ENCODE data around the gene RPN1.

The RPN1 gene

GRCh38 chr3:128625409-128625945 lies 25.1 kb downstream of the RPN1 start:
- no peak for DNase-seq (ENCODE audit: low read depth)
- no peak overlapping the region for H3K4me3 ChIP-seq (ENCODE audit: low read depth, low read length)
- TF ChIP-seq, protein P1, sequence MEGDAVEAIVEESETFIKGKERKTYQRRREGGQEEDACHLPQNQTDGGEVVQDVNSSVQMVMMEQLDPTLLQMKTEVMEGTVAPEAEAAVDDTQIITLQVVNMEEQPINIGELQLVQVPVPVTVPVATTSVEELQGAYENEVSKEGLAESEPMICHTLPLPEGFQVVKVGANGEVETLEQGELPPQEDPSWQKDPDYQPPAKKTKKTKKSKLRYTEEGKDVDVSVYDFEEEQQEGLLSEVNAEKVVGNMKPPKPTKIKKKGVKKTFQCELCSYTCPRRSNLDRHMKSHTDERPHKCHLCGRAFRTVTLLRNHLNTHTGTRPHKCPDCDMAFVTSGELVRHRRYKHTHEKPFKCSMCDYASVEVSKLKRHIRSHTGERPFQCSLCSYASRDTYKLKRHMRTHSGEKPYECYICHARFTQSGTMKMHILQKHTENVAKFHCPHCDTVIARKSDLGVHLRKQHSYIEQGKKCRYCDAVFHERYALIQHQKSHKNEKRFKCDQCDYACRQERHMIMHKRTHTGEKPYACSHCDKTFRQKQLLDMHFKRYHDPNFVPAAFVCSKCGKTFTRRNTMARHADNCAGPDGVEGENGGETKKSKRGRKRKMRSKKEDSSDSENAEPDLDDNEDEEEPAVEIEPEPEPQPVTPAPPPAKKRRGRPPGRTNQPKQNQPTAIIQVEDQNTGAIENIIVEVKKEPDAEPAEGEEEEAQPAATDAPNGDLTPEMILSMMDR (IDR thresholded peaks at IDR 0.05; ENCODE audit: low read depth, low read length, missing control alignments) = no peak
- in situ Hi-C loops (cut with HindIII; ENCODE audit: low sequenced_read_pairs) = no loop called here

GRCh38 chr3:128624526-128625138 lies 26.0 kb downstream of the RPN1 start:
- TF ChIP-seq, protein P1 (IDR thresholded peaks at IDR 0.05; ENCODE audit: low read depth, low read length, missing control alignments) = no peak
- in situ Hi-C loops (cut with HindIII; ENCODE audit: low sequenced_read_pairs) = no loop called here
- DNase-seq (ENCODE audit: low read depth) = no peak
- no peak overlapping the region for H3K4me3 ChIP-seq (ENCODE audit: low read depth, low read length)

DNA sequence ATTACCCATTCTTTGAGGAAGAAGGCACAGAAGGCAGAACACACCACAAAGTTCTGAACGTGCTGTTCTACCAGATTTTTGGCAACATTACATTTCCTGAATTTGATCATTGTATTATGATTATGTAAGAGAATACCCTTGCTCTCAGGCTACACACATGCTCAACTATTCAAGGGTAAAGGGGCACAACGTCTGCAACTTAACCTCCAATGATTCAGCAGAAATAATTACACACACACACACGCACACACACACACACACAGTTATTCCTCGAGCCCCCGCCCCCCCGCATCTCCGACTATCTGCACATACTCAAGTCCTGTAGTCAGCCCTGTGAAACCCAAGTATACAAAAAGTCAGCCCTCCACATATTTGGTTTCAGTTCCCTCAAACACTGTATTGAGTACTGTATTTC lies 26.8 kb downstream of the RPN1 start:
- no peak for DNase-seq (ENCODE audit: low read depth)
- H3K4me3 ChIP-seq (ENCODE audit: low read depth, low read length) = no peak overlapping the region
- TF ChIP-seq, protein P1 (IDR thresholded peaks at IDR 0.05; ENCODE audit: low read depth, low read length, missing control alignments) = no peak
- in situ Hi-C loops (cut with HindIII; ENCODE audit: low sequenced_read_pairs) = no loop called here

DNA sequence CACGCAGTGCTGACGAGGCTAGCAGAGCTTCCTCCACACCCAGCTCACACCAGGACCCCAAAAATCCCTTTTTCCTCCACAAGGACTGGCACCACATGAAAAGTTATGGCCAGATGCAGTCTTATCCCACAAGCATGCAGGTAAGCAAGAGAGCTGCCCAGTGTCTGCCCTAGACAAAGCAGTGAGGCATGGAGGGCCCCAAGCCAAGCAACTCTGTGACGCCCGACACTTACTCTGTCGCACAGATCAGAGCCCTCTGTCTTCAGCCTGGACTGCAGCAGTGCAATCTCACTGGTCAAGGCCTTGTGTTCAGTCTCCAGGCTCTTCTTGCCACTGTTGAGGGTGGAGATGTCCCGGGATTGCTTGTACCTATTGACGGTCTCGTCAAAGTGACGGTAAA lies 28.7 kb downstream of the RPN1 start:
- no peak overlapping the region for H3K4me3 ChIP-seq (ENCODE audit: low read depth, low read length)
- TF ChIP-seq, protein P1 (IDR thresholded peaks at IDR 0.05; ENCODE audit: low read depth, low read length, missing control alignments) = no peak
- in situ Hi-C loops (cut with HindIII; ENCODE audit: low sequenced_read_pairs) = no loop called here
- no peak for DNase-seq (ENCODE audit: low read depth)

- no peak overlapping the region for H3K4me3 ChIP-seq (ENCODE audit: low read depth, low read length)
- in situ Hi-C loops (cut with HindIII; ENCODE audit: low sequenced_read_pairs) = no loop called here
- TF ChIP-seq, protein P1 (IDR thresholded peaks at IDR 0.05; ENCODE audit: low read depth, low read length, missing control alignments) = no peak
- no peak for DNase-seq (ENCODE audit: low read depth)
Measured at GRCh38 chr3:128621234-128621633, 29.4 kb downstream of the RPN1 start.

GRCh38 chr3:128620268-128620691 lies 30.3 kb downstream of the RPN1 start:
- no peak overlapping the region for H3K4me3 ChIP-seq (ENCODE audit: low read depth, low read length)
- TF ChIP-seq, protein P1 (IDR thresholded peaks at IDR 0.05; ENCODE audit: low read depth, low read length, missing control alignments) = no peak
- in situ Hi-C loops (cut with HindIII; ENCODE audit: low sequenced_read_pairs) = no loop called here
- DNase-seq (ENCODE audit: low read depth) = no peak

Data from astrocyte of the cerebellum (primary cell).